Neural progenitor cell (in vitro differentiated cells): ENCODE data around the gene SLC6A5.

Experiments used
- CTCF ChIP-seq: fragments of 200-600 bp; sonication (generic); IDR thresholded peaks from 2 replicates; pipeline ENCODE4 v1.5.1; 2017; ENCODE audit warnings: antibody characterized with exemption, mild to moderate bottlenecking
- EZH2 ChIP-seq: fragments of 200-600 bp; sonication (generic); IDR thresholded peaks from 2 replicates; pipeline ENCODE4 v1.6.1; 2017; ENCODE audit warnings: antibody characterized with exemption, mild to moderate bottlenecking, moderate library complexity
- EZH2phosphoT487 ChIP-seq: fragments of 200-600 bp; sonication (generic); IDR thresholded peaks from 2 replicates; pipeline ENCODE4 v1.6.1; 2017; ENCODE audit warnings: antibody characterized with exemption

DNA sequence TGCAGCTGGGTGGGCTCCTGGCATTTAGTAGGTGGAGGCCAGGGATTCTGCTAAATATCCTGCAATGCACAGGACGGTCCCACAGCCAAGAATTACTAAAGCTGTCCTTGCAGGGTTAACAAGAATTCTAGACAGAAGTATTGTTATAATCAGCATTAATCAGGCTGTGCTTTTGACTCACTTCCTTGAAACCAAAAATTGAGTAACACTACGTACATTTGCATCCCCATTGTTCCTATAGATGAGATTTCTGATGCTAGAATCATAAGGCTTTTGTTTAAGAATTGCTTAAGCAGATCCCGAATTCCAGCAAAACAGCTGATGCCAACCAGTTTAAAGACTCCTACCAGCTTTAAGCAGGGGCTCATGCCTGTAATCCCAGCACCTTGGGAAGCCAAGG, 11.4 kb downstream of the SLC6A5 start:
- no peak for TF ChIP-seq CTCF
- no peak for TF ChIP-seq EZH2phosphoT487
- TF ChIP-seq EZH2: no peak
